GM19099 (cell line): ENCODE measurements around the gene CELF2.

Source experiments
- POLR2A ChIP-seq: IDR thresholded peaks from 3 replicates; pipeline ENCODE4 v1.6.1; 2011; ENCODE audit warnings: low read depth; ENCODE audit not compliant: insufficient read length; ENCODE audit errors: extremely low read depth

The CELF2 gene

GRCh38 chr10:11035301-11035991 lies 17.8 kb downstream of the CELF2 start:
- TF ChIP-seq POLR2A: no peak

GRCh38 chr10:11036424-11037011 lies 18.8 kb downstream of the CELF2 start:
- no peak for TF ChIP-seq POLR2A

GRCh38 chr10:11037991-11038390 lies 20.3 kb downstream of the CELF2 start:
- no peak for TF ChIP-seq POLR2A

GRCh38 chr10:11042357-11042756 lies 24.7 kb downstream of the CELF2 start:
- no peak for TF ChIP-seq POLR2A

- no peak for TF ChIP-seq POLR2A
Observed at GRCh38 chr10:11043039-11043438, 25.4 kb downstream of the CELF2 start.

DNA sequence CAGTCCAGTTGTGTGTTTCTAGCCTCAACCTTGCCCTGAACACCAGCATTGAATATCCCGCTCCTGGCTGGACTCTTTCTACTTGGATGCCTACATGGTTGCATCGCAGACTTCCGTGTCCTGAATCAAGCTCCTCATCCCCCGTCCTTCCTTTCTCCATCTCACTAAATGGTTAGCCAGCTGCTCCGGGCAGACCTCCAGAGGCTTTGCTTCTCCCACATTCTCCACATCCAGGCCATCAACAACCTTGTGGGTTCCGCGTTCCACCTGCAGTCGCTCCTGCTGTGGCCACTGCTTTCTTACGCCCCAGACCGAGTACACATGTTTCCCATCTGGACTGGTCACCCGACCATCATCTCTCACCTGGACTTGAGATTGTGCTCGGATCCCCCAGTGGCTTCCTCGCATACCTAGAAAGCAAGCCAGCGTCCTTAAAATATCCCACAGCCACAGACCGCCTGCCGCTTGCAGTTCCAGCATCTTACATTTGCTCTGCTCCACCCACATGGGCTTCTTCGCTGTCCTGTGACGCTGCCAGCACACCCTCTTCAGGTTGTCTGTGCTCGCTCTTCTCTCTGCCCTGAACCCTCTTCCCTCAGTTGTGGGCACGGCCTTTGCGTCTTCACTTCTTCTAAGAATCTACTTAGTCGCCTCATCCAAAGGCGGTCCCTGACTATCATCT lies 25.9 kb downstream of the CELF2 start:
- TF ChIP-seq POLR2A: no peak

DNA sequence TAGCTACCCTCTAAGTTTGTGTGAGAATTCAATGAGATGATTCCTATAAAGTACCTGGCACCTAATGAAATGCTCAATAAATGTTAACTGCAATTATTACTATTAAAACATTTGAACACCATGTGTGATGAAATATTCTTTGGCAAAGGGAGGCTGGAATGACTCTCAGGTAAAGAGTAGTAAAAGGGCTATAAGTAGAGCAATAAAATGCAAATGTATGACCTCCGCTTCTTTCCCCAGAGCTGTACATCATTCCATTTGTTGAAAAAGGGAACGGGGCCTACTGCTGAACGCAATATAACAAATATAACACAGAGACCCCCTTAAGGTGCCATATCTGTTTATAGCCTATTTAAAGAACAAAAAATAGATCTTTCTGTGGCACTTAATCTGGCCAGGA lies 27.8 kb downstream of the CELF2 start:
- no peak for TF ChIP-seq POLR2A

DNA sequence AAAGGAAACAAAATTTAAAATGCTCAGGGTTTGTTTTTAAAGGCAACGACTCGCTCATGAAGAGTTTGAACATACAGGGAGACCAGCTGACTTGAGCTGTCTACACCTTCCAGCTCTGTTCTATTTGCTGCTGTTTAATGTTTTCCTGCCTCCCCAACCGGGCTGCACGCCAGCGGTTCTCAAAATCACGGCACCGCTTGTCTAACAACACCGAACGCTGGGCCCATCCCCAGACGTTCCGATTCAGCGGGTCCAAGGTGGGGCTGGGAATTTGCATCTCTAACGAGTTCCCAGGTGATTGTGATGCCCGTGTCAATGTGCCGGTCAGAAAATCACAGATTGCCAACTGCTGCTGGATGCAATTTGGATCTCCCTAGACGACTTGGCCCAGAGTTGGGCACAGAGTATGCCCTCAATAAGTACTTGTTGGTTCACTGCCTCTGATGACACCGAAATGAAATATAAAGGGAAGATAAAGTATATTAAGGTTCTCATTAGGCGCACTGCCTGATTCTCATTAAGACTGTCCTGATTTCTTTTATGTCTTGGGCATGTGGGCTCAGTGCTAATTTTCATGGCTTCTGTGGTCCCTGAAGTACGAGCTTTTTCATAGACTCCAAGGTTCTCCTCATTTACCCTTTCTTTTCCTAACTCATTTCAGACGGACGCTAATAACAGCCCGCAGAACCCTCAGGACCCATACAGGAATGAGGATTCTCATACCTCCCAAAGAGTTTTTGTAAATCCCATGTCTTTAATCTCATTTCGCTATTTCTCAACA lies 28.5 kb downstream of the CELF2 start:
- no peak for TF ChIP-seq POLR2A

DNA sequence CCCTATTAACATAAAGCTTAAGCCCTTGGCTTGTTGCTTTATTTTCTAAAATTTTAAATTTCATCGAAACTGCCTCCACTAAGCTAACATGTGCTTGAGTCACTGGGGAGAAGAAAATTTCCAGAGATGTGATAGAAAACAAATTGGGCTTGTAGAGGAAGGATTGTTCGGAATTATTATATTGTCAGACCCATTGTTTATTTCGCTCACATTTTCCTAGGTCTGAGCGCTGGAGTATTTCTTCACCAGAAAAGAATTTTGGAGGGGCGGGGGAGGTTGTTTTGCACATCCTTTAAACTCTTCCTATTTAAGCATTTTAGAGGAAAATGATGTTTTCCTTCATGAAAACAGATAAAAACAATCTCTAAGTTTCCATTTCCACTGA lies 29.1 kb downstream of the CELF2 start:
- TF ChIP-seq POLR2A: no peak

- no peak for TF ChIP-seq POLR2A
Observed at GRCh38 chr10:11048707-11049278, 31.1 kb downstream of the CELF2 start.

GRCh38 chr10:11049806-11050205 lies 32.1 kb downstream of the CELF2 start:
- TF ChIP-seq POLR2A: no peak

DNA sequence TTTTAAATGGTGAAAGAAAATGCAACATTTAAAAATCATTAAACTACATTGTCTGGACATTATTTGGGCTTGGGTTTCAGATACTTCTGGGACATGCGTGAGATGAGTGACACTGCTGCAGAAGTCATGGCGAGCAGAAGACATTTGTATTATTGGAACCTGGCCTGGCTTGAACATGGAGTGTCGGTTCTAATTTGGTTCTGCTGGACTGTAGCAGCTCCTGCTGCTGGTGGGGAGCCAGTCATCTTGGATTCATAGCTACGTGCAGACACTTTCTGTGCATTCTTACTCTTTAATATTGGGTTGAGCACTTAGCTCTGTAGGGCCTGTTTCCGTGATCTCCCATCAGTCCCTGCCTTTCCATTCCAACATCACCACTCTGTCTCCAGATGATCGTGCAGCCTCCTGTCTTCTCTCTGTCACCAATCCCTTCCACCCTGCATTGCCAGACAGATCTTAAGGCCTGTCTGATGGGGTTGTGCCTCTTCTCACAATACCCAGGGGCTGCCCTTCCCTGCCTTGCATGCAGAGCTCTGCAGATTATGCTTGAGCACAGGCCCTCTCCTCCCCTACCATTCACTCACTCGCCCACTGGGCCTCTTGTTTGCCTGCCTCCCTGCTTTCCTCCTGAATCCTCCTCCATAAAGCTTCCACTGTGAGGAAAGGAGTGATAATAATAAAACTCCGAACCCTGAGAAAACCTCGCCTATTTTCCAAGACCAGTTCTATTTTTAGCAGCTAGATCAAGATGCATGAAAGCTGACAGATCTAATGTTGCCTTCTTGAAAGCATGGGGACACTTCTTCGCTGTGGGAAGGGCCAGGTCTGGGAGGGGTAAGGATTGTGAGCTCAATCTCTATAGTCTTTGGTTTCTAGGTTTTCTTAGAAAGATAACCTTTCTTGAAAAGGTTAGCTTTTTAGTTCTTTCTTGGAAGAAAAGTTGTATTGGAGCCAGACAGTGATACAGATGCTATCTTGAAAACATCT lies 32.9 kb downstream of the CELF2 start:
- no peak for TF ChIP-seq POLR2A

GRCh38 chr10:11057018-11057417 lies 39.3 kb downstream of the CELF2 start:
- no peak for TF ChIP-seq POLR2A

GRCh38 chr10:11057448-11057847 lies 39.8 kb downstream of the CELF2 start:
- TF ChIP-seq POLR2A: no peak
